RWPE2 (cell line): ENCODE measurements around the gene CRY1.

Experiments
- ATAC-seq: fragments of 200-7000 bp; cut with Tn5 transposase; 3 replicates; pipeline ENCODE4 v1.9.1; 2021; ENCODE audit warnings: low read depth
- DNase-seq: peaks from one replicate; pipeline ENCODE4 v3.0.0-alpha.2; 2020; ENCODE audit warnings: low spot score
- H3K27ac ChIP-seq: fragments of 450-650 bp; 2 replicates; pipeline ENCODE4 v1.5.1; 2017; ENCODE audit warnings: mild to moderate bottlenecking; ENCODE audit not compliant: poor library complexity, severe bottlenecking
- H3K27me3 ChIP-seq: fragments of 250-450 bp; sonication (Bioruptor Pico); 2 replicates; pipeline ENCODE4 v1.5.1; 2021; ENCODE audit warnings: mild to moderate bottlenecking, moderate library complexity; ENCODE audit not compliant: insufficient read depth, poor library complexity, severe bottlenecking
- H3K36me3 ChIP-seq: fragments of 250-450 bp; sonication (Bioruptor Pico); 2 replicates; pipeline ENCODE4 v1.5.1; 2020; ENCODE audit warnings: low read depth, mild to moderate bottlenecking, moderate library complexity
- H3K4me1 ChIP-seq: fragments of 250-450 bp; sonication (Bioruptor Pico); 2 replicates; pipeline ENCODE4 v1.5.1; 2021; ENCODE audit warnings: mild to moderate bottlenecking, moderate library complexity; ENCODE audit not compliant: insufficient read depth, poor library complexity, severe bottlenecking
- H3K4me3 ChIP-seq: fragments of 250-450 bp; sonication (Bioruptor Pico); 2 replicates; pipeline ENCODE4 v1.5.1; 2021; ENCODE audit warnings: mild to moderate bottlenecking, moderate library complexity; ENCODE audit not compliant: severe bottlenecking
- H3K9me3 ChIP-seq: fragments of 250-450 bp; sonication (Bioruptor Pico); 2 replicates; pipeline ENCODE4 v1.5.1; 2021; ENCODE audit warnings: mild to moderate bottlenecking, moderate library complexity; ENCODE audit not compliant: severe bottlenecking
- CTCF ChIP-seq: fragments of 450-650 bp; IDR thresholded peaks from one replicate; pipeline ENCODE4 v1.5.1; 2017; ENCODE audit warnings: mild to moderate bottlenecking, moderate library complexity; ENCODE audit not compliant: poor library complexity, severe bottlenecking

The CRY1 gene

DNA sequence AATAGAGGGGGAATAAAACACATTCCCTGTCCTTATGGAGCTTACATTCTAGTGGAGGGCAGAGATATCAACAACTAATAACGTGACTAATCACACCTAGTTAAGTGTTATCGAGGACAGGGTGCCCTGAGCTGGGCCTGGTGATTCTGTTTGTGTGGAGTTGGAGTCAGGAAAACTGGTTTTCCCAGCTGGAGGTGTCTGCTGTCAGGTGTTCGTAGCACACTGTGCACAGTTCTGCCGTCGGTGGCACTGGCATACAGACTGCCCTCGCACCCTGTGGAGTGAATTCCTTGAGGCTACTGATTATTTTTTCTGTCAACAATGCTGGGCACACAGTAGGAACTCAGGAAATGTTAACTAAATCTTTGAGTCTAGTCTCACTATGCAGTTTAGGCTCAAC is 105.5 kb downstream of the CRY1 start:
- Histone ChIP-seq H3K9me3 (no peaks in the 10 kb centered on the region), H3K4me3 (no peak overlapping the region), H3K27ac (no peak overlapping the region), H3K36me3 (peaks cover 12% of the 10 kb centered on the region; the same call in 1 of the 2 replicates), H3K4me1 (peaks cover 5% of the 10 kb centered on the region), H3K27me3 (no peaks in the 10 kb centered on the region)
- ATAC-seq, result no peak
- DNase-seq, result no peak
- TF ChIP-seq CTCF, result no peak

- Histone ChIP-seq H3K36me3 (peaks cover 15% of the 10 kb centered on the region), H3K27ac (peak within 1 kb of the TSS; percentile 15), H3K4me3 (peak within 1 kb of the TSS; percentile 87), H3K4me1 (peaks cover 5% of the 10 kb centered on the region), H3K27me3 (no peaks in the 10 kb centered on the region), H3K9me3 (no peaks in the 10 kb centered on the region)
- peak; percentile 90 for DNase-seq
- no peak for TF ChIP-seq CTCF
- peak; percentile 97 for ATAC-seq
Observed at GRCh38 chr12:106986625-106987389, 106.5 kb downstream of the CRY1 start, which contains the start of gene MTERF2. MTERF2 (minus strand) TSS chr12:106987146; CDS start chr12:106978714, 8,432 bp downstream.

GRCh38 chr12:106986135-106986534 is 107.2 kb downstream of the CRY1 start:
- H3K4me1 ChIP-seq, result peaks cover 5% of the 10 kb centered on the region
- no peak for ATAC-seq
- TF ChIP-seq CTCF, result no peak
- no peaks in the 10 kb centered on the region for H3K9me3 ChIP-seq
- no peaks in the 10 kb centered on the region for H3K27me3 ChIP-seq
- peaks cover 15% of the 10 kb centered on the region for H3K36me3 ChIP-seq
- H3K4me3 ChIP-seq, result peak overlapping the region; percentile 87
- DNase-seq, result no peak
- no peak overlapping the region for H3K27ac ChIP-seq

GRCh38 chr12:106985479-106985878 is 107.9 kb downstream of the CRY1 start:
- peaks cover 15% of the 10 kb centered on the region for H3K36me3 ChIP-seq
- H3K27ac ChIP-seq, result no peak overlapping the region
- DNase-seq, result no peak
- ATAC-seq, result no peak
- H3K4me3 ChIP-seq, result no peak overlapping the region
- peaks cover 5% of the 10 kb centered on the region for H3K4me1 ChIP-seq
- H3K9me3 ChIP-seq, result no peaks in the 10 kb centered on the region
- TF ChIP-seq CTCF, result no peak
- no peaks in the 10 kb centered on the region for H3K27me3 ChIP-seq

- H3K9me3 ChIP-seq, result no peaks in the 10 kb centered on the region
- no peak for ATAC-seq
- peaks cover 5% of the 10 kb centered on the region for H3K4me1 ChIP-seq
- no peak overlapping the region for H3K27ac ChIP-seq
- no peak overlapping the region for H3K4me3 ChIP-seq
- H3K27me3 ChIP-seq, result no peaks in the 10 kb centered on the region
- no peak for DNase-seq
- peaks cover 15% of the 10 kb centered on the region for H3K36me3 ChIP-seq
- TF ChIP-seq CTCF, result no peak
Observed at GRCh38 chr12:106984588-106985137, 108.7 kb downstream of the CRY1 start.
